ENCODE data around the gene RNF31. TPM values are rescaled to one million over a fixed set of nuclear protein-coding genes. Genes with fewer than 3 reads are reported as not detected.

The RNF31 gene
- 42.3 and 79.4 TPM in 2 replicates for total RNA-seq

DNA sequence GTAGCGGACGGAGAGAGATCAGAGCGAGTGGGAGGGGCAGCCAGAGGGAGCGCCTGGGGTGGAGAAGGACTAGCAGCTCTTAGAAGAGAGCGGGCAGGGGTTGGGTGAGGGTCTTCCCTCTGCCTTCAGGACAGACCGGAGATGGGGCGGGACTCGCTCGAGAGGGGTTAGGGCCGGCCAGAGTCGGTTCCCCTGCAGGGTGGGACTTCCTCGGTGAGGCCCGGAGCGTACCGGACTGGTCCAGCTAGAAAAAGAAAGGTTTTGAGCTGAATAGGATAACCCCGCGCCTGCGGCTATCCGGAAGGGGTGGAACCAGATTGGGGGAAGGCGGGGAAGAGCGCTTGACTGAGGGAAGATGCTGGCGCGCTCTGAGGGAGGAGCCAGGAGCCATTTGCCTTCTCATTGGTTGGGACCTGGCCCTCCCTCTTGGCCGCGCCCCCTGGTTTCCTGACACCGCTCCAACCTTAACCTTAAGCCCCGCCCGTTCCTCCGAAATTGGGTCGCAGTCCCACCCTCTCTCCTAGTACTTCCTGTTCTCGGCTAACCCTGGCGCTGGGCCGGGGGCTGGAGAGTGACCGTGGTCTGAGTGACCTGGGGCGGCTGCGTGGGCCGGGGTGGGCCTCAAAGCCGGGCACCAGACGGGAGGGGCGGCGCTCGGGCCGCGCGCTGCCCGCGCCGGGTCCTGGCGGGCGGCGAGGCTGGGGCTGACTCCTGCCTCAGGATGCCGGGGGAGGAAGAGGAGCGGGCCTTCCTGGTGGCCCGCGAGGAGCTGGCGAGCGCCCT is at the start of gene RNF31:
Gene RNF31 (plus strand): TSS at position 521 of the 783 bp plus-strand sequence. CDS start 201 bp downstream, at position 722.
- TF ChIP-seq, protein P1, sequence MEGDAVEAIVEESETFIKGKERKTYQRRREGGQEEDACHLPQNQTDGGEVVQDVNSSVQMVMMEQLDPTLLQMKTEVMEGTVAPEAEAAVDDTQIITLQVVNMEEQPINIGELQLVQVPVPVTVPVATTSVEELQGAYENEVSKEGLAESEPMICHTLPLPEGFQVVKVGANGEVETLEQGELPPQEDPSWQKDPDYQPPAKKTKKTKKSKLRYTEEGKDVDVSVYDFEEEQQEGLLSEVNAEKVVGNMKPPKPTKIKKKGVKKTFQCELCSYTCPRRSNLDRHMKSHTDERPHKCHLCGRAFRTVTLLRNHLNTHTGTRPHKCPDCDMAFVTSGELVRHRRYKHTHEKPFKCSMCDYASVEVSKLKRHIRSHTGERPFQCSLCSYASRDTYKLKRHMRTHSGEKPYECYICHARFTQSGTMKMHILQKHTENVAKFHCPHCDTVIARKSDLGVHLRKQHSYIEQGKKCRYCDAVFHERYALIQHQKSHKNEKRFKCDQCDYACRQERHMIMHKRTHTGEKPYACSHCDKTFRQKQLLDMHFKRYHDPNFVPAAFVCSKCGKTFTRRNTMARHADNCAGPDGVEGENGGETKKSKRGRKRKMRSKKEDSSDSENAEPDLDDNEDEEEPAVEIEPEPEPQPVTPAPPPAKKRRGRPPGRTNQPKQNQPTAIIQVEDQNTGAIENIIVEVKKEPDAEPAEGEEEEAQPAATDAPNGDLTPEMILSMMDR (conservative IDR thresholded peaks at IDR 0.05; ENCODE audit: low read depth, low read length) = no peak
- H3K4me3 ChIP-seq (ENCODE audit: low read depth, low read length) = peak within 1 kb of the TSS; percentile 94
- DNase-seq (ENCODE audit: low read depth) = peak; percentile 77

DNA sequence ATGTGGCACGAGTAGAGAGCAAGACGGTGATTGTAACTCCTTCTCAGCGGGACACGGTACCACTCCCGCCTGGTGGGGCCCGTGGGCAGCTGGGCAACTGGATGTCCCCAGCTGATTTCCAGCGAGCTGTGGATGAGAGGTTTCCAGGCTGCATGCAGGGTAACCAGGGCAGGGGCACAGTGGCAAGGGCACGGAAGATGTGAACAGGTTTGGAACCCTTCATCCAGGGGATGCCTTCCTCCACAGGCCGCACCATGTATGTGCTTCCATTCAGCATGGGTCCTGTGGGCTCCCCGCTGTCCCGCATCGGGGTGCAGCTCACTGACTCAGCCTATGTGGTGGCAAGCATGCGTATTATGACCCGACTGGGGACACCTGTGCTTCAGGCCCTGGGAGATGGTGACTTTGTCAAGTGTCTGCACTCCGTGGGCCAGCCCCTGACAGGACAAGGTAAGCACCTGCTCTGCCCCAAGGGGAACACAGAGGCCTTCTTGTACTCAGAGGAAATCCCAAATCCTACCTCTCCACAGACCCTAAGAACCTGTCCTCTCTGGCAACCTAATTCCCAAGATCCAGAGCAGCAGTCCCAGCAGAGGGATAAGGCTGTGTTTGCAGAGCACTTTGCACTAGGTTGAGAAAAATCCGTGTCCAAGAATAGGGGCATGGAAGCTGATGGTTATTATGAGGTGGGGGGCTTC is 48.9 kb upstream of the RNF31 start:
- DNase-seq (ENCODE audit: low read depth) = no peak
- TF ChIP-seq, protein P1 (conservative IDR thresholded peaks at IDR 0.05; ENCODE audit: low read depth, low read length) = no peak
- no peak overlapping the region for H3K4me3 ChIP-seq (ENCODE audit: low read depth, low read length)

DNA sequence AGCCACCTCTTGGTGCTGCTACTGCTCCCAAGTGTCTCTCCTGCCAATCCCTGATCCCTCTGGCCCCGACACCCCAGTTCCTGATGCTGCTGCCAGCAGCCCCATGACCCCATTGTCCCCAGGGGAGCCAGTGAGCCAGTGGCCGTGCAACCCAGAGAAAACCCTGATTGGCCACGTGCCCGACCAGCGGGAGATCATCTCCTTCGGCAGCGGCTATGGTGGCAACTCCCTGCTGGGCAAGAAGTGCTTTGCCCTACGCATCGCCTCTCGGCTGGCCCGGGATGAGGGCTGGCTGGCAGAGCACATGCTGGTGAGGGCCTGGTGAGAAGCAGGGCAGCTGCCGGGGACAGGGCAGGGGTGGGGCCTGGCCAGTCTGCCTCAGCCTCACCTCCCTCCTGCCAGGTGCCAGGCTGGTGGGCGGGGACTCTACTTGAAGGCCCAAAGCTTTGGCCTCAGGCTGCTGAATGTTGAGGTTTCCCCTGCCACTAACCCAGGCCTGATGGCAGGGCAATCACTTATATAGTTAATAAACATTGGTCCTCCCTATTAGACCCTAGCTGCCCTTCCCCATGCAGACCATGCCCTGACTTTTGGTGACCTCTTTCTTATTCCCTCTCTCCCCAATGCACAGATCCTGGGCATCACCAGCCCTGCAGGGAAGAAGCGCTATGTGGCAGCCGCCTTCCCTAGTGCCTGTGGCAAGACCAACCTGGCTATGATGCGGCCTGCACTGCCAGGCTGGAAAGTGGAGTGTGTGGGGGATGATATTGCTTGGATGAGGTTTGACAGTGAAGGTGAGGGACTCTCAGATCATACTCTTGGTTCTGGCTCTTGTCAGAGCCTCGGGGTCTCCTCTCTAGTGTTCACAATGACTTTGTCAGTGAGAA is 48.1 kb upstream of the RNF31 start:
- no peak for DNase-seq (ENCODE audit: low read depth)
- no peak overlapping the region for H3K4me3 ChIP-seq (ENCODE audit: low read depth, low read length)
- TF ChIP-seq, protein P1 (conservative IDR thresholded peaks at IDR 0.05; ENCODE audit: low read depth, low read length) = no peak

DNA sequence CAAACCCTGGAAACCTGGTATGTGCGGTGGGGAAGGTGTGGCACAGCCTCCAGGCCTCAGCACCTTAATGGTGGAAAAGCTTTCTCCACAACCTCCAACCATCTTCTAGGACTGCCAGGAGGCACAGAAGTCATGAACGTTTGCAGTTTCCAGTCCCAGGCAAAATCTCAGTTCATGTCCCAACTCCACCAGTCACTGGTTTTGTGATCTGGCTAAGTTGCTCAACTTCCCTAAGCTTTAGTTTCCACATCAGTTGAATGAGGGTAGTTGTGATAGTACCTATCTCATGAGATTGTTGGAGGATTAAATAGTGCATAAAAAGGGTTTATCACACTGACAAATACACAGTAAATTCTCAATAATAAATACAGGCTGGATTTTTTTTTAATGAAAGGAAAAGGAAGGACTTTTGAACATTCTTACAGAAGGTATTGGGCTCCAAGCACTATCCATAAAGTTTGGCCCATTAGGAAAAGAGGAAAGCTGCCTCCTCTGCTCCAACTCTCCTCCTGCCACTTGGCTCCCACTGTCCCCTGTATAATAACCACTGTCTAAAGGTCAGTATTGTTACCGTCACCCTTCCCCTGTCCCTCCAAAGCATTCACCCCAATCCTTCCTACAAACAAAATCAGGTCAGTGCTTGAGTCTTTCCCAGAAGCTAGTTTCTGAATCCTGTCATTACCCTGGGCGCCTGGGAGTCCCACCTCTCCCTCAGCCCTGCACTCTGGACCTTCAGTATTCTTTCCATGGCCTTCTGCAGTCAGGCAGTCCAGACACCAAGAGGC is 46.9 kb upstream of the RNF31 start:
- TF ChIP-seq, protein P1 (conservative IDR thresholded peaks at IDR 0.05; ENCODE audit: low read depth, low read length) = no peak
- no peak overlapping the region for H3K4me3 ChIP-seq (ENCODE audit: low read depth, low read length)
- DNase-seq (ENCODE audit: low read depth) = no peak

DNA sequence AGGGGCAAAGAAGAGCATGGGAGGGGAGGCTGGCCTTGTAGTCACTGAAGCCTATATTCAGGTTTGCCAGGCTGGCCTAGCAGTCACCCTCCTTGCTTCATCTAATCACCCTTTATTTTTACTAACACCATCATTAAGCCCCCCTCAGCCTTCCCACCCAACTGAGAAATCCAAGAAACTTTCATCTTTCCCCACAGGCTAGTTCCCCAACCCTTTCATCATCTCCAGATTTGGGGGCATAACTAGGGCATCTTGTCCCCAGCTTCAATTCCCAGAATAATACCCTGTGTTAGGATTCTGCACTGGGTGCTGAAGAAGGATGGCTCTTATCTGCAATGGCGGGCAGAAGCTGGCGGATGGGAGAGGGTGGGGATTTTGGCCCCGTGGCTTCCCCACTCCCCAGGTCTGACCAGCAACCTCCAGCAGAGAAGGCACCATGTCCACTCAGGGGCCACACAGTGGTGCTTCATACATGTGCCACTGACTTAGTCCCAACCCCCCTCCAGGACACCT is 46.3 kb upstream of the RNF31 start:
- DNase-seq (ENCODE audit: low read depth) = no peak
- TF ChIP-seq, protein P1 (conservative IDR thresholded peaks at IDR 0.05; ENCODE audit: low read depth, low read length) = no peak
- H3K4me3 ChIP-seq (ENCODE audit: low read depth, low read length) = no peak overlapping the region
